Prostate gland (tissue), 2 donors: ENCODE data around the gene HTRA2.

Experiments used
- CTCF ChIP-seq, 4 experiments: fragments of 200-600 bp in 2 of 4; fragments of 450-650 bp in 2 of 4; sonication (generic) in 2 of 4; IDR thresholded peaks; 1 replicate in 3 of 4; 2 replicates in 1 of 4; pipeline ENCODE4 v1.5.1; 2016 to 2019; ENCODE audit warnings: antibody characterized with exemption in 4 of 4, mild to moderate bottlenecking in 2 of 4, moderate library complexity in 2 of 4
- POLR2A ChIP-seq: fragments of 450-650 bp; IDR thresholded peaks from one replicate; pipeline ENCODE4 v1.6.1; 2016; ENCODE audit warnings: antibody characterized with exemption, mild to moderate bottlenecking
- POLR2AphosphoS5 ChIP-seq: sonication (generic); formaldehyde crosslinking; IDR thresholded peaks from one replicate; pipeline ENCODE4 v1.6.1; 2017; ENCODE audit warnings: antibody characterized with exemption

DNA sequence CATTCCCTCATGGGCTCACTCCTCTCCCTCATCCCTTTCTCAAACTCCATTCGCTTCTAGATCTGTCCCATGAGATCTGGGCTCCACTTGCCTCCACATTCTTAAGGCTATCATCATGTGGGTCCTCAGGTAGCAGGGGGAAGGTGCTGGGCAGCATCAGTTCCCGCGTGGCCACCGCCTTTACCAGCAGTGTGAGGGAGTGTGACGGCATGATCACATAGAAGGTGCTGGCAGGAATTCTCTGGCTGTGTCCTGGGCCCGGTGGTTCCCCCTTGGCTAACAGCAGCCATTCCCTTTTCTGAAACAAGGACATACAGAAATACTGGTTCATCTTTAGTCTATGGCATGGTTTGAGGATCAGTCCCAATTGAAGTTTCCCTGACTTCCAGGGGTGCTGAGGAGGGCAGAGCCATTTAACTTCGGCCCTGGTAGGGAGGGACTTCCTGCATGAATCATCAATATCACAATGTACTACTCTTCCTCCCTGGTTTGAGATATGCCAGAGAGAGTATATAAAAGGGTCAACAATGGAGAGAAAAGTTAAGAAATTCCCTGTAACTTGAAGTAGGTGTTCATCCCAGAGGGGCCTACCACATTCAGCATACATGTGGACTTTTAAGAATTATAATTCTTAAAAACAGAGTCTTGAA, 32.5 kb downstream of the HTRA2 start:
- TF ChIP-seq CTCF (IDR thresholded peaks at IDR 0.05), result no peak
- TF ChIP-seq POLR2A, result no peak
- no peak for TF ChIP-seq POLR2AphosphoS5
